DMS153 treated with DMSO at 0.1 percent for 48 hours (cell line): ENCODE data around the gene UGT2A2.

ENCODE experiments used
- DNase-seq: peaks from one replicate; lab custom pipeline; 2025; ENCODE audit not compliant: unreplicated experiment; lab: John Stamatoyannopoulos, UW

Gene UGT2A2

GRCh38 chr4:69577245-69577644 lies 62.2 kb downstream of the UGT2A2 start:
- DNase-seq = no peak

DNA sequence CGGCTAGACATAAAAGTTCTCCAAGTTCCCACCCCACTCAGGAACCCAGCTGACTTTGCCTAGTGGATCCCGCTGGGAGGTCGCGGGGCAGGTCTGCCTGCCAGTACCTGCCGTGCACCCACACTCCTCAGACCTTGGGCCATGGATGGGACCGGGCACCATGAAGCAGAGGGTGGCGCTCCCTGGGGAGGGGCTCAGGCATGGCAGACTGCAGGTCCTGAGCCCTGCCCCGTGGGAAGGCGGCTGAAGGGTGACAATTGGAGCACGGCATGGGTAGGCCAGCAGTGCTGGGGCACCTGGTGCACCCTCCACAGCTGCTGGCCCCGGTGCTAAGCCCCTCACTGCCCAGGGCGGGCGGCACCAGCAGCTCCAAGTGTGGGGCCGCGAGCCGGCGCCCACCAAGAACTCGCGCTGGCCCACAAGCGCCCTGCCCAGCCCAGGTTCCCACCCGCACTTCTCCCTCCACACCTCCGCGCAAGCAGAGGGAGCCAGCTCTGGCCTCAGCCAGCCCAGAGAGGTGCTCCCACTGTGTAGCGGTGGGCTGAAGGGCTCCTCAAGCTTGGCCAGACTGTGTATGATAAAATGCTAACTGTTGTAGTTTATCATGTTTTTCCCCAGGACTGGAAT lies 63.1 kb downstream of the UGT2A2 start:
- DNase-seq = no peak

DNA sequence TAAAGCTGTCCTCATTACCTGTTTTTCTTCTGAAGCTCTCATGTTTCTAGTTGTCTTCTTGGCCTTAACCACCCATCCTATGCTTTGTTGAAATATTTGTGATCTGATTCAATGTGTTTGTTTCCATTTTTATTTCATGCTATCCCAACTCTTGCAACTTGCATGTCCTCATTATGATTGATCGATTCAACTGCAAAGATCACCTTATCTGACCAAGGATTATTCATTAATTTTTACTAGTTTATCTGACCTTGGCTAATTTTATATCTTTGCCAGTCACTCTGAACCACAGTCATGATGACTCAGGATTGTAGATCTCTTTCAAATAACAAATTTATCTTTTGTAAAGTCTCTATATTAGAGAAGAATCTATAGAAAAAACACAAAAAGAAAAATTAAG lies 70.7 kb downstream of the UGT2A2 start:
- no peak for DNase-seq

- DNase-seq = no peak
Measured at GRCh38 chr4:69563424-69563823, 76.0 kb downstream of the UGT2A2 start.

GRCh38 chr4:69549651-69550050 lies 89.8 kb downstream of the UGT2A2 start:
- DNase-seq = no peak

DNA sequence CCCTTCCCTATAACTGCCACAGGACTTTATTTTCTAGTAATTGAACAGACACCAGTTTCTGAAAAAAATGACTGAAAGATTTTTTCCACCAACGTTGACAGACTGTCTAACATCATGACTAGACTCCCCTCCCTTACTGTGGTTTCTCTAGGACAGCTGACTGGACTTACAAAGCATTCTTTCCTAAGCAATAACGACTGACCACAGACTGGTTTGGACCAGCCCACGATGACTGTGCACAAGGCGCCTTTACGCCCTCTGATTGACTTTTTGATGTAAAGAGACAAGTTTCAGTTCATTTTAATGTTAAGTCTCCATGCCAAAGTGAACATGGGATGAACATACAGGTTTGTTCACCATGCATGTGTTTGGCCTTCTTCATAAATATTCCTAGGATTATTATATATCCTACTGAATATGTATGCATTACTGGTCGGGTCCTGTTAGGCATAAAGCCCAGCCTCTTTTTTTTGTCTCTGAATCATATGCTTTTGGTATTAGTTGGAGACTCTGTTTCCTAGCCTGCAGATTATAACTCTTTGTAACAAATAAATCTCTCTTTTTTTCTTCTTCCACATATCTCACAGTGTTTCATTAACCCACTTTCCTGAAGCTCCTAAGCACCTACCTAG lies 93.2 kb downstream of the UGT2A2 start:
- DNase-seq = no peak
